ENCODE results near the gene THSD4. TPM values are rescaled to one million over a fixed set of nuclear protein-coding genes. Genes with fewer than 3 reads are reported as not detected.
"Not testable (repeated sequence)": the region's sequence is repeated elsewhere in the genome, so short reads cannot be mapped to it uniquely, and the experiment has no call there.

THSD4 gene
- total RNA-seq, 1 donor from 2014 or later: not detected

DNA sequence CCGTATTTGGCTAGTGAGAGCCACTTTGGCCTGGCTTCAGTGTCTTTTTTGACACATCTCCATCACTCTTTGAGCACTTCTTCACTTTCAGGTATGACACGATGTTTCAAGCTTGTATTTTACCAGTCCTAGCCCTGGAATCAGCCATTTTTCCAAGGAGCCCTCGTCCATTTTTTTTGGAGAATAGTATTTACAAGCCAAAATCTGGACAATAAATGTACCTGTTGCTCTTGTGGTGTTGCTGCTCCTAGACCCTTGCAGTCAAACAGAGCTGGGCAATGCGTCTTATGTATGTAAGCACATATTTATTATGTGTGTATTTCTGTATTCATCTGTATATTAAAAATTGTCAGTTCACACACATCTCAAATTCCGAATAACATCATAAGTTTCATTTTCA lies 231.2 kb downstream of the THSD4 start:
- intact Hi-C loops (cut with micrococcal nuclease): no loop called here

DNA sequence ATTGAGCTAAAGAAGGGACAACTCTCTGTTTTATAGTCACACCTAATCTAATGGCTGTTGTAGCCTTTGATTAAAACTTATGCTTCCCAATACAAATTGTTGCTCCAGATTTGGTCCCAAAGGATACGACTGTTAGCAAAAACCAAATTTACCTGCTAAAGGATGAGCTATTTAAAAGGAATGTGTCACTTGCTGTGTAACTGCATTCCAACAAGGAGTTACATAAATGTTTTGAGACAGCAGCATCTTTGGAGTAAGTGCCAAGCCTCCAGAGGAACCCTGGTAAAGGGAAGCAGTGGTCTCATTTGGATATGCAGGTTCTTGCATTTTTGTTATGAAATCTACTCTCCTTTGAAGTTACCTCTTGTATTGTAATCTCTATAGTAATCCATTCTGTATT lies 233.3 kb downstream of the THSD4 start:
- intact Hi-C loops (cut with micrococcal nuclease): no loop called here

DNA sequence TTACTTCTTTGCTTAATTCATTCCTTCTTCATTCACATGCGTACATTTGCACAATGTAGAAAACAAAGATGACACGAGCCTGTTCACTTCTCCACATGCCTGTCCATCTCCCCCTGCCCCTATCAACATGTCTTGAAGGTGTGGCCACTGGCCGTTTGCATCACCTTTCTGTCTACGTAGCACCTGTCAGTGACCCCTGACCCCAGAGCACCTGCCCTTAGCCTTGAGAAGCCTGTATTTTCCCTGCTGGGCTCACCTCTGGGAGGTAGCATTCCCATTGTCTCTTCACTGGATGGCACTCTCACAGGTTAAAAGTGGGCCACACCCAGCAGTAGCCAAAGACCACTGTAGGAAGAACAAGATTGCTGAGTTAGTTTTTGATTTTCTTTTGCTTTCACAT lies 234.1 kb downstream of the THSD4 start:
- intact Hi-C loops (cut with micrococcal nuclease): no loop called here

DNA sequence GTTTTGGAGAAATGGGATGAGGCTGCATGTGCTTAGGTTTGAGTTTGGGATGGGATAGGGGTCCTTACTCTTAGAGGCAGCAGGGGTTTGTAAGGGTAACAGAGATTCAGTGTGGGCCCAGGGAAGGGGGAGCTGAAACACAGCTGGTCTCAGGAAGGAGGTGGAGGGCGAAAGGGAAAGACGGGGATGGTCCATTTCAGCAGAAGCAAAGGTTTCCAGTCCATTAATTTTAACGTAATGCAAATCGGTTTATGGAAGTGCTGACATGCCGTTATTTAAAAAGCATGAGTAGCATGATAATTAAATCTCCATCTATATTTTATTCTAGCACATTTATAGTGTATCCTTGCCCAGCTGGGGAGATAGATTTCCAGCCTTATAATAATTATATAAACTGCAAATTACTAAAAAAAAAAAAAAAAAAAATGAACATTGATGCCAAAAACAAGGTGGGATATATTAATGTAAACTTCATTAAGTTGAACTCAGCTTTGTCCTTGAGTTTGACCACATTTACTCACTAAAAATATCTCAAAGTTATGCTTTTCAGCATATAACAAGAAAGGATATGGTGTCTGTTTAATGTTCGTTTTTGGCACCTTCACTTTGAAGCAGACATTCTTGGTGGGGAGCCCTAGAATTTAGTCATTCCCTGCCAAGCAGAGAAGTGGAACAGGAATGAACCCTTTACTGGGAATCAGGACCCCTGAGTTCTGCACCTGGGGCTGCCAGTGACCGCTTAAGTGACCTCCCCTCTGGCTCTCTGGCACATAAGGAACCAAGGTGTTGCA lies 234.7 kb downstream of the THSD4 start:
- intact Hi-C loops (cut with micrococcal nuclease): no loop called here

DNA sequence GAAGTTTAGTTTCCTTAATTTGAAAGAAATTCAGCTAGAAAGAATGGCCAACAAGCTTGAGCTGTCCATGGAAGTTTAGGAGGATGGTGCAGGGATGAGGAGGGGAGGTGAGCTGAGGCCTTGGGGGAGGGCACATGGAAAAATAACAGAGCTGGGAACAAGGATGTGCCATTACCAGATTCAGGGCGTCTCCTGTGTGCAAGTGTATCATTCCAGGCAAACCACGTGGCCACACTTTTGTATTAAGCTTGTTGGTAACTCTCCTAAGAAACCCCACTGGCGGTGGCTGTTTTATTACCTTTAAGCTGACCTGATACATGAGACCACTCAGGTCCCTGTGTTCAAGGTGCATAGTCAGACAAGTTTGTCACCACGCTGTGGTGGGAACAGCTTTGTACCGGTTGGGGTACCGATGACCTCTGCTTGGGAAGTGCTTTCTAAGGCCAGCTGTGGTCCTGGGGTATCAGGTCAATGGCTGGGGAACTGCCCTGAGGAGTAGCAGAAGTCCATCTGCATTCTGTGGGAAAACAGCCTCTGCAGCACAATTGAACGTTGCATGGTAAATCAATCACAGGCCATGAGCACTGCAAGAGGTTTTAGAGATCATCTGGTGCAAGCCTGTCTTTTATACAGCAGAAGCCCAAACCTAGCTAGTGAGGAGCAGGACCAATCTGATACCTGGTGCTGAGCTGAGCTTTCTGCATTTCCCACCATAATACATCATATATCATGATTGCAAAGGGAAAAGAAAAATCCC lies 235.5 kb downstream of the THSD4 start:
- intact Hi-C loops (cut with micrococcal nuclease): no loop called here

DNA sequence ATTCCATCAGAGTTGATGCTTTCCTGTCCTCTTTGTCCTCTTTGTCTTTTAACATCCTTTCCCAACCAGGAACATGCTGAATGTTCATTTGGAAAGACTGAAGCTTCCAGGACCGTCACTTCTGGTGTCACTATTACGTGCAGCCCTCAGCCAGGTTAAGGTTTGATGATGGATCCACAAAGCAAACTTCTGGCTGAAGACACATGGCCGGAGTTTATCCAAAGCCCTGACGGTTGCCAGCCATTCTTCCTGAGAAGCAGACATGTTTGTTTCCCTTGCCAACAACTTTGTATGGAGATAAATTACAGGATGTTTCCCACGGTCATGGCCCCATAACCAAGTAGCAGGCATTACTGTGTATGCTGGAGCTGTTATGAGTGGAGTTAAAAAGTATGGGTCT lies 236.9 kb downstream of the THSD4 start:
- intact Hi-C loops (cut with micrococcal nuclease): no loop called here

DNA sequence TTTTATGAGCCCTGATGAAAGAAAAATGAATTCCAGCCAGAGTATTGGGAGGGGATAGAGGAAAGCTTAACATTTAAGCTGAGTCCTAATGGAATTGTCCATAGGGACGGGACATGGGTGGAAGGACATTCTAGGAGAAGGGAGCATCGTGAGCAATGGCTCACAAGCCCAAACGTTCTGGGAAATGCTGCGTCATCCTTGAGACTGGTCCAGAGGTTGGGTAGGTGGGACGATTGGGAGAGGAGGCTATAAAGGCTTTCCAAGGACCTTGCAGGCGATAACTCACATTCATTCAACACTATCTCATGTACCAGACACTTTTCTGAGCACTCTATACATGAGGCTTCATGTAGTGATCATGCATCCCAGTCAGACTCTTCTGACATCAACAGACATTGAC lies 237.5 kb downstream of the THSD4 start:
- intact Hi-C loops (cut with micrococcal nuclease): no loop called here

DNA sequence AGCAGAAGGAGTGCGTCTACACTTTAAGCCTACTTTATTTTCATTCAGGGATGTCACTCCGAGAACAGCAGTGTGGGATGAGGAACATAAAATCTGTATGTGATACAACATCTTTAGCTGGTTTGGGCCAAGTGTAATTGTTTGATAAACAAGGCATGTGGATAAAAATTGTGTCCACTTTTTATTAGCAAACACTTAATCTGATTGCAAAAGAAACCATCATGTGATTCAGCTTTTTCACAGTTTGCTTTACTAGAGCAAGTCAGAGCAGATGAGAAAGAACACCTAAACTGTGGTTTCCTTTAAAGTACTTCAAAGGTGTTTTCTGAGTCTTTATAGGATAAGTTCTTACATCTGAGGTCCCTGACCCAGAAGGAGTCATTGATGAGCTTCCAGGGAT lies 237.9 kb downstream of the THSD4 start:
- intact Hi-C loops (cut with micrococcal nuclease): no loop called here

DNA sequence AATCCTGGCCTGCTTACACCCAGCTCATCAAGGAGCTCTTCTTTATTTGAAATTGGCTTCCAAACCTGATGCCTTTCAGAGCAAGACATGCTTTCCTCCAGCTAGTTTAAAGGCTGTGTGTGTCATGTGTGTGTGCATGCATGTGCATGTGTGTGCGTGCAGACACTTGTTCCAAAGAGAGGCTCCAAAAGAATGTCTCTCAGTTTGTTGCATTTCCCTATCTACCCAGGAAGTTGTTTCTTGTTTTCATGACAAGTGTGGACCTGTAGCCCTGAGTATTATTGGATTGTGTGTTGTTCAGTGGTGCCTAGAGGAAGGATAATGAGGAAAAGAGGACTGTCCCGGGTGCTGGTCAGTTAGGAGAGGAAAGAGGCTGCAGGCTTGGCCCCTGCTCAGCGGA lies 240.0 kb downstream of the THSD4 start:
- intact Hi-C loops (cut with micrococcal nuclease): no loop called here

DNA sequence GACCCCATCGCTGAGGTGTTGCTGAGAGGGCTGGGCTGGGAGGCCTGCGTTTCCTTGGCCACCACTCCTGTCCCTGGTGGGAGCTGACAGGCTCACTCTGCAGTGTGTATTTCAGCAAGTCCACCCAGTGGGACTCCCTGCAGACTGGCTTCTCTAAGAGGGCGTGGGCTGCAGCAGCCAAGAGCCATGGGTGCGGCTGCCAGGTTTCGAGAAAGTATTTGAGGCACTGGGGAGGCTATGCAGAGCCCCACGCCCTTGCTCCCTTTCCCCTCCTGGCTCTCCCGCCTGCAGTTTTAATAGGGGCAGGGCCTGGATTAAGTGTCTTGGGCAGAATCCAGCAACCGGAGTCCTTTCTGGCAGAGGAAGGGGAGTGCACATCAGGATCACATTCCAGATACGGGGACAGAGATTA lies 242.1 kb downstream of the THSD4 start:
- intact Hi-C loops (cut with micrococcal nuclease): no loop called here

DNA sequence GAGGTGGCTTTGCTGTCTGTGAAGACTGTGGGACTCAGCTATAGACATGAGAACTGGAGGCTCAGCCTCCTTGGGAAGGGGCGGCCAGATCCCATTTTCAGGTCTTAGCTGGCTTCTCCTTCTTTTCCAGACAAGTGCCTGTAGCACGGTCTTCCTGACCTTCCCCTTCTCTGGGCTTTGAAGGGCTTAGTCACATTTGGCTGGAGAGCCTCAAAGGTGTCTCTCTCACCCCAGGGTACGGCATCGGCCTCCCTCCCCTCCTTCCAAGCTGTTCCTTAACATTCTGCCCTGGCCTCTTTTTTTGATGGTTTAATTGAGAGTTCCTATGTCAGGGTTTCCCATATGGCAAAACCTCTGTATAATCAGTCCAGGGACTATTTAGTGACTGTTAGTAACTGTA lies 242.7 kb downstream of the THSD4 start:
- intact Hi-C loops (cut with micrococcal nuclease): no loop called here

DNA sequence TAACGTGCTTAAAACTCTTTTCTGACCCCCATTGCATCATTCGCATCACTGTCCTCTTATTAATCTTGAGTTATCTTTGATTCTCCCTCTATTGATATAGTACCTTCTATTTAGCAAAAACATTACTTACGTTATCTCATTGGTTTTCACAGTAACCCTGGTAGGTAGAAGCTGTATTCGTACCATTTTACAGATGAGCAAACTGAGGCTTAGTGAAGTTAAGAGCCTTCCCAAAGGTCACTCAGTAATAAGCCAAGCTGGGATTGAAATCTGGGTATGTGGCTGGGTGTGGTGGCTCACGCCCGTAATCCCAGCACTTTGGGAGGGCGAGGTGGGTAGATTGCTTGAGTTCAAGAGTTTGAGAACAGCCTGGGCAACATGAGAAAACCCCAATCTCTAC lies 244.0 kb downstream of the THSD4 start:
- intact Hi-C loops (cut with micrococcal nuclease): no loop called here

DNA sequence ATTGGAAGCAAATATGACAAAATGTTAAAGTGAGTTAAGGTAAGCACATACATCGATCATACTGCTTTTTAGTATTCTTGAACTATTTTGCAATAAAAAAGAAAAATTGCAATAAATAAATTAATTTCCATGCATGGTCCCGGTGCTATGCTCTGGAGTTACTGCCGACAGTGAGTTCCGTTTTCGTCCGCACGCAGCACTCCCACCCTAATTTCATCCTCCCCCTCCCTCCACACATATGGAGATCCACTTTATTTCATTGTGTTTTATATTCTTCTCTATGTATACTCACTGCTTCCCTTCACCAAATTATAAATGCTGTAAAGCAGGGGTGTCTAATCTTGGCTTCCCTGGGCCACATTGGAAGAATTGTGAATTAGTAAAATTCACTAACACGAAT lies 247.3 kb downstream of the THSD4 start:
- intact Hi-C loops (cut with micrococcal nuclease): no loop called here

DNA sequence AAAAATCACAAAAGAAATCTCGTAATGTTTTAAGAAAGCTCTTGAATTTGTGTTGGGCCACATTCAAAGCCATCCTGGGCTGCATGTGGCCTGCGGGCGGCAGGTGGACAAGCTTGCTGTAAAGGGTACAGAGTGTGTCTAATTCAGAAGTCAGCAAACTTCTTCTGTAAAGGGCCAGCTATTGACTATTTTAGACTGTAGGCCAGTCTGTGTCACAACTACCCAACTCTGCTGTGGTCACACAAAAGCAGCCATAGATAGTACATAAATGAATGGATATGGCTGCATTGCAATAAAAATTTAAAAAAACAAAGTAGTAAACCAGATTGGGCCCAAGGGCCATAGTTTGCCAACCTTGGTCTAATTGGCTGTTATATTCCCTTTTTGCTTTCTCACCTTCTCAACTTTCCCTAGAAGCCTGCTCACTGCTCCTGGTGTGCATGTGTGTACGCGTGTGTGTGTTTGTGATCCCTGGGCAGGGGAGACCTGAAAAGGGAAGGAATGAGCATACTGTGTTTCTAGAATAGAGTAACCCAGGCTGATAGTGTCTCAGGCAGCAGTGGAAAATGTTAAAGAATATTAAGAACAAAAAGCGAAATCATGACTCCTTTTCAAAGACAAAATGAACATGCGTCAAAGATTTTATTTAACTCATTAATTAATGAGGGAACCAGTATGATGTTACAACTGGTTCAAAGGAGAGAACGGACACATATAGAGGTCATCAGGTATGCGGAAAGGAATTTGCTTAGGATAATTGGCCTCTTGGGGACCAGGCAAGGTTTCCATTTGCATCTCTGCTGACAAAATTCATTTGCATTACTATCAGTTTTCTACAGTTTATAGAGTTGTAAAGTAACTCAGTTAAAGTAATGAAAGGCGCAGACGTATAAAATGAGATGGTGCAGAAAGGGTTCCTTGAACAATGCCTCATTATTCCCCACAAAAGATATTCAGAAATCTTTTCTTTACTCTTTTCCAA lies 248.0 kb downstream of the THSD4 start:
- intact Hi-C loops (cut with micrococcal nuclease): no loop called here

DNA sequence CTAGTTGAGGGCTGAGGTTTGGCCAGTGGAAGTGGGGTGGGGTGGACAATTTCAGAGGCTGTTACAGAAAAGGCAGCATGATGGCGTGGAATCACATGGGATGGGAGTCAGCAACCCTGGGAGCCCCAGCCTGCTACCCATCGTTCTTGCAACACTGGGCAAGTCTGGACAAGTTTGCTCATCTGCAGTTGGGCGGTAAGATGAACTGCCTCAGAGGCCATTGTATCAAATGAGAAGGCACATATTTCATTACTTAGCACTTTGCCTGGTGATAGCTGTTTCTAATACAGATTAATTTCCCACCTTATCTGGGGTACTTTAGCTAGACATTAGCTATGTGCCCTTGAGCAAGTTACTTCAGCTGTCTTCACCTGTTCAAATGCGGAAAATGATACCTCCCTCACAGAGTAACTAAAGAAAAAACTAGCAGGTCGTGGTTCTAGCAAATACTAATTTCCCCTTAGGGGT lies 248.9 kb downstream of the THSD4 start:
- intact Hi-C loops (cut with micrococcal nuclease): no loop called here

DNA sequence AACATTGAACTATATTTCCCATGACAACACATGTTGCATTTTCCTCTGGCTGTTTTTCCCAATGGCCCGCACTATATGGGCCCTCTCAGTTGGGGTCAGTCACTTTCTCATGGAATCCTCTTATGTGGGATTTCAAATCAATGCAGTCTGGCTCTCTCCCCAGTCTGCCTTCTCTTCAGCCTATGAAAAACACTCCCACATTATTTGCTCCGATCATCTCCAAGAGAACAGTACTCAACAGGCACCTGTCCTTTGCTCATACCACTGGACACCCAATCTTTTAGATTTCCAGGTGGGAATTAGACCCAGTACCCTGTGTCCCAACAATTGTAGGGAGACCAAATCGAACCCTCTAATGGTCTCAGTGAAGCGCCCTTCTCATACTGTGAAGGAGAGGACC lies 251.3 kb downstream of the THSD4 start:
- intact Hi-C loops (cut with micrococcal nuclease): no loop called here

DNA sequence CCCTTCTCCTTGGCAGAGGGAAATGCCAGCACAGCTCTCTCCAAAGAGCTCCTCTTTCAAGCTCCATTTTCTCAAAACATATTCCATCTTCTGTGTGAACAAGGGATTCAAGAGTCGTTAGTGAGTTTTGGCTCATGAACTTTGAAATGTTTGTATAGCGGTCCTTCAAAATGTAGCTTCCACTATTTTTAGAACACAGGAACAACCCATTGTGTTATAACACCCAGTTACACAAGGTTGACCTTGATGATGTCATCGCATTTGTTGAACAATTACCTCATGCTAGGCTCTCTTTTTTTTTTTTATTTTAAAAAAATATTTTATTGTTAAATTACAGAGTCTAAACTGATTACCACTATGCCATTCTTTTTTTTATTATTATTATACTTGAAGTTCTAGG lies 251.7 kb downstream of the THSD4 start:
- intact Hi-C loops (cut with micrococcal nuclease): no loop called here

DNA sequence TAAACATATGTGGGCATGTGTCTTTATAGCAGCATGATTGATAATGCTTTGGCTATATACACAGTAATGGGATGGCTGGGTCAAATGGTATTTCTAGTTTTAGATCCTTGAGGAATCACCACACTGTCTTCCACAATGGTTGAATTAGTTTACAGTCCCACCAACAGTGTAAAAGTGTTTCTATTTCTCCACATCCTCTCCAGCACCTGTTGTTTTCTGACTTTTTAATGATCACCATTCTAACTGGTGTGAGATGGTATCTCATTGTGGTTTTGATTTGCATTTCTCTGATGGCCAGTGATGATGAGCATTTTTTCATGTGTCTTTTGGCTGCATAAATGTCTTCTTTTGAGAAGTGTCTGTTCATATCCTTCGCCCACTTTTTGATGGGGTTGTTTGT lies 252.5 kb downstream of the THSD4 start:
- intact Hi-C loops (cut with micrococcal nuclease): not testable (repeated sequence)

DNA sequence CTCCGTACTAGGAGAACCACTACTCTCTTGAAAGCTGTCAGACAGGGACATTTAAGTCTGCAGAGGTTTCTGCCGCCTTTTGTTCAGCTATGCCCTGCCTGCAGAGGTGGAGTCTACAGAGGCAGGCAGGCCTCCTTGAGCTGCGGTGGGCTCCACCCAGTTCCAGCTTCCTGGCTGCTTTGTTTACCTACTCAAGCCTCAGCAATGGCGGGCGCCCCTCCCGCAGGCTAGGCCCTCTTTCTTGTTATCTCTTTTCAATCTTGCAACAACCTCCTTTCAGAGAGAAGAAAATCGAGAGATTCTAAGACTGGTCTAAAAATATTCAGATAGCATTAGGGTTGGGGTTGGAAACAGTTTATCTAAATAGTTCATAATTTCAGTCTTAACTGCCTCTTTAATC lies 257.5 kb downstream of the THSD4 start:
- intact Hi-C loops (cut with micrococcal nuclease): loop anchor here (10.0 kb wide), 1 partner anchor 698 kb away; no protein-coding TSS in a partner anchor

DNA sequence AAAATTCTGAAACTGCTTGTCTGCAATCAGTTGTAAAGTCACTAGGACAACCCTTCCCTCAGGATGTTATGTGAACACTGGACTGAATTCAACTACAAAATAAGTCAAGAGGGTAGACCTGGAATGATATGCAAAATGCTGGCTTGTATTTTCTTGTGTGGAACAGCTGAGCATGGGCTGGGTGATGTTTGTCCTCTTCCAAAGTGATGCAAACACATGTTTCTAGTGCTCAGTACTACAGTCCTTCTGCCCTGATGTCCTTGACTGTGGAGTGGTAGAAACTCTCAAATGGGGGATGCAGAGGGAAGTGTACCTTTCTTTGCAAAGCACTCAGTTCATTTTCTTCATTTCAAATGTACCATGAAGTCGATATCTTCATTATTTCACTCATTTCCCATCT lies 258.6 kb downstream of the THSD4 start:
- intact Hi-C loops (cut with micrococcal nuclease): loop anchor here (10.0 kb wide), 1 partner anchor 699 kb away; no protein-coding TSS in a partner anchor

DNA sequence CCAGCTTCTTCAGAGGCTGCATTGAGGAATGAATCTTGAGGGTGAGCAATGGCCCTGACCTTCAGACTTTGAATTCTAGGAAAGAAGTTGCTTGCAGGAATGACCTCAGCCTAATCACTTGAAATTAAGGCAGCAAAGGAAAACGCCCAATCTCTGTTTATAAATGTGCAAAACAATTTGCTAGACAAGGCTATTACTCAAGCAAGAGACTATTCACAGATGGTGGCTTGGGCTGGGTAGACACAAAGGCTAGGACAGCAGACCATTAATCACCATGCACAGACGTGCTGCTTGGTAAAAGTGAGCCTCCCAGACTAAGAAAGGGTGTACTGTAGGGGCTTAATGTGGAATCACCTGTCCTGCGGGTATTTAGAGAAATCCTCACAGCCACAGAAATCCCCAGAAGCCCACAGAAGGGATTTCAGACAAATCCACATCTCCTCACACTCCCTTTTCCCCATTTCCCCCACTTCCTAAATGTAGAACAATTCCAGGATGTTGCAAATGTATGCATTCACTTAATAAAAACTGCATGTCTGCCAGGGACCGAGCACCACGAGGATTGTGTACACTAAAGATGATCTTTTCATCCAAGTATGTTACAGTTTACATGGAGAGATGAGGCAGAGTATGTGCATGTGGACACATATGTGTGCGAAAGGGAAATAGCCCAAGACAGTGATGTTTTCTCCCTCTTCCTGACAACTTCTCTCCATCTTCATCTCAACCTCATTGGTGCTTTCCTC lies 259.5 kb downstream of the THSD4 start:
- intact Hi-C loops (cut with micrococcal nuclease): loop anchor here (10.0 kb wide), 1 partner anchor 700 kb away; no protein-coding TSS in a partner anchor

Measured in T-helper 2 cell treated with Interferon-gamma antibody and Interleukin-4, amounts not matched to agents 100 ng/mL and 5 ng/mL, for 36 hours (primary cell).